A673 (cell line): ENCODE data around the gene TSSK6.

Source experiments
- CTCF ChIP-seq: fragments of 300-800, 200-600 bp; sonication (generic); conservative IDR thresholded peaks from 2 replicates; pipeline ENCODE4 v1.5.1; 2017; ENCODE audit warnings: low read depth, mild to moderate bottlenecking, antibody characterized with exemption, low read length, moderate library complexity, mixed read lengths
- EZH2 ChIP-seq: fragments of 200-600 bp; sonication (generic); IDR thresholded peaks from 2 replicates; pipeline ENCODE4 v1.6.1; 2017; ENCODE audit warnings: borderline replicate concordance, low read depth, mild to moderate bottlenecking, mixed read lengths, antibody characterized with exemption, low read length; ENCODE audit not compliant: poor library complexity, severe bottlenecking

GRCh38 chr19:19466201-19466600, 49.1 kb downstream of the TSSK6 start:
- TF ChIP-seq CTCF (no peak), EZH2 (no peak)
